Tibial nerve (tissue), 4 donors: Measurements from ENCODE around the gene AK2.

Experiments used
- EP300 ChIP-seq, 2 donors: sonication (generic); formaldehyde crosslinking; IDR thresholded peaks; one replicate each; pipeline ENCODE4 v1.6.1; 2017; ENCODE audit warnings: antibody characterized with exemption in 2 of 2, mild to moderate bottlenecking in 1 of 2
- TF ChIP-seq, protein P1 (sequence below), 5 experiments: fragments of 200-600 bp in 3 of 5; fragments of 450-650 bp in 2 of 5; sonication (generic) in 3 of 5; IDR thresholded peaks; one replicate each; pipeline ENCODE4 v1.5.1; 2016 to 2019; ENCODE audit warnings: antibody characterized with exemption in 5 of 5, mild to moderate bottlenecking in 3 of 5, moderate library complexity in 2 of 5

DNA sequence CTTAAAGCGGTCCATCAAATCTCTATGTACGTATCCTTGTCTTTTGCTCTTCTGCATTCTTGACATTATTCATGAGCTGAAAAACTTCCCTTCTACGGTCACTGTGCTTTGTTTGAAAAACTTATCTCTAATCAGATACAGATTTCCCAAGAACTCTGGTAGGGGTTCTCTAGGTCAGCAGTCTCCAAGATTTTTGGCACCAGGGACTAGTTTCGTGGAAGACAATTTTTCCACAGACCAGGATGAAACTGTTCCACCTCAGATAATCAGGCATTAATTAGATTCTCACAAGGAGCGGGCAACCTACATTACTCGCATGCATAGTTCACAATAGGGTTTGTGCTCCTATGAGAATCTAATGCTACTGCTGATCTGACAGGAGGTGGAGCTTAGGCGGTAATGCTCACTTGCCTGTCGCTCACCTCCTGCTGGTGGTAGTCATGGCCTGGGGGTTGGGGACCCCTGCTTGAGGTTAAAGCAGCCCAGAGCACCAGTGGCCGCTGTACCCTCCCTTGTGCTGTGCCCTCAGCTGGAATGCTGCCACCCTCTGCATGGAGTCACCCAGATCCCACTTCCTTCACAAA is 30.8 kb downstream of the AK2 start:
- TF ChIP-seq, protein P1, sequence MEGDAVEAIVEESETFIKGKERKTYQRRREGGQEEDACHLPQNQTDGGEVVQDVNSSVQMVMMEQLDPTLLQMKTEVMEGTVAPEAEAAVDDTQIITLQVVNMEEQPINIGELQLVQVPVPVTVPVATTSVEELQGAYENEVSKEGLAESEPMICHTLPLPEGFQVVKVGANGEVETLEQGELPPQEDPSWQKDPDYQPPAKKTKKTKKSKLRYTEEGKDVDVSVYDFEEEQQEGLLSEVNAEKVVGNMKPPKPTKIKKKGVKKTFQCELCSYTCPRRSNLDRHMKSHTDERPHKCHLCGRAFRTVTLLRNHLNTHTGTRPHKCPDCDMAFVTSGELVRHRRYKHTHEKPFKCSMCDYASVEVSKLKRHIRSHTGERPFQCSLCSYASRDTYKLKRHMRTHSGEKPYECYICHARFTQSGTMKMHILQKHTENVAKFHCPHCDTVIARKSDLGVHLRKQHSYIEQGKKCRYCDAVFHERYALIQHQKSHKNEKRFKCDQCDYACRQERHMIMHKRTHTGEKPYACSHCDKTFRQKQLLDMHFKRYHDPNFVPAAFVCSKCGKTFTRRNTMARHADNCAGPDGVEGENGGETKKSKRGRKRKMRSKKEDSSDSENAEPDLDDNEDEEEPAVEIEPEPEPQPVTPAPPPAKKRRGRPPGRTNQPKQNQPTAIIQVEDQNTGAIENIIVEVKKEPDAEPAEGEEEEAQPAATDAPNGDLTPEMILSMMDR (IDR thresholded peaks at IDR 0.05): no peak
- no peak for TF ChIP-seq EP300 (IDR thresholded peaks at IDR 0.05)
